ENCODE data around the gene KIAA2012. TPM values are rescaled to one million over a fixed set of nuclear protein-coding genes. Genes with fewer than 3 reads are reported as not detected.
"Not testable (repeated sequence)": the region's sequence is repeated elsewhere in the genome, so short reads cannot be mapped to it uniquely, and the experiment has no call there.

KIAA2012 gene
- total and polyA plus RNA-seq, 3 experiments from 2014 or later, result not detected

DNA sequence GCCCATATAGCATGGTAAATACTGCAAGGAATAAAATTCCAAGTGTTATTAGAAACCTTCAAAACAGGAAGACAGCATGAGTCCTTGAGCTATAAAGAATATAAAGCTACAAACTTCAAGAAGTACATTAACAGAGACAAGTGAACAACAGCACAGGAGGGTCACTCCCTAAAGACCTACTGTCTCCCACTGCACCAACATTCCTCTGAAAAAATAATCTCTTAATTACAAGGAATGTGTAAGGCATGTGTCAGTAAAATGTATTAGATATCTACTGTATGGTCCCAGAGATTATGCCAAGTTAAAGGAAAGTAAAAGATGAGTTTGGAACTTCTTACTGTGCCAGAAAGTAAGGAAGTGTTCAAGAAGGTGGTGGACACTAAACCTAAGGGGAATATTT is 135.5 kb downstream of the KIAA2012 start:
- Histone ChIP-seq H3K36me3 (ENCODE audit: insufficient read depth, low read length) (peaks cover 11% of the 10 kb centered on the region), H3K4me3 (ENCODE audit: low read length) (no peak overlapping the region), H3K9me3 (ENCODE audit: low read length) (no peaks in the 10 kb centered on the region), H3K27ac (ENCODE audit: low read depth, low read length) (no peak overlapping the region), H3K27me3 (ENCODE audit: insufficient read depth, low read length, poor library complexity, severe bottlenecking) (no peaks in the 10 kb centered on the region), H3K4me1 (ENCODE audit: insufficient read depth, low read length) (no peaks in the 10 kb centered on the region)
- H3K36me3 Mint-ChIP-seq, result peaks cover 0 to 50% (median 19%) of the 10 kb centered on the region in 3 donors
- H3K4me3 Mint-ChIP-seq, result no peak overlapping the region
- POLR2A ChIA-PET, result interaction anchor here (0.7 kb wide), 1 partner anchor 997 kb away, joined by 3 read pairs; no protein-coding TSS in a partner anchor
- no peak overlapping the region for H3K27ac Mint-ChIP-seq
- H3K4me1 Mint-ChIP-seq, result peaks cover 0 to 1% (median 0%) of the 10 kb centered on the region in 3 donors
- DNase-seq, result no peak
- no peaks in the 10 kb centered on the region for H3K27me3 Mint-ChIP-seq
- no peaks in the 10 kb centered on the region for H3K9me3 Mint-ChIP-seq
- CTCF ChIA-PET, result no interaction called here

GRCh38 chr2:202215179-202215578 is 142.1 kb downstream of the KIAA2012 start:
- H3K4me3 Mint-ChIP-seq, result no peak overlapping the region
- Histone ChIP-seq H3K27me3 (ENCODE audit: insufficient read depth, low read length, poor library complexity, severe bottlenecking) (no peaks in the 10 kb centered on the region), H3K27ac (ENCODE audit: low read depth, low read length) (no peak overlapping the region), H3K36me3 (ENCODE audit: insufficient read depth, low read length) (peaks cover 11% of the 10 kb centered on the region), H3K4me1 (ENCODE audit: insufficient read depth, low read length) (no peaks in the 10 kb centered on the region), H3K4me3 (ENCODE audit: low read length) (no peak overlapping the region), H3K9me3 (ENCODE audit: low read length) (no peaks in the 10 kb centered on the region)
- H3K27me3 Mint-ChIP-seq, result no peaks in the 10 kb centered on the region
- no peaks in the 10 kb centered on the region for H3K9me3 Mint-ChIP-seq
- no peak for DNase-seq
- H3K36me3 Mint-ChIP-seq, result peaks cover 0 to 58% (median 8%) of the 10 kb centered on the region in 3 donors
- ChIA-PET POLR2A (no interaction called here), CTCF (no interaction called here)
- no peak overlapping the region for H3K27ac Mint-ChIP-seq
- peaks cover 19 to 24% (median 19%) of the 10 kb centered on the region in 3 donors for H3K4me1 Mint-ChIP-seq

DNA sequence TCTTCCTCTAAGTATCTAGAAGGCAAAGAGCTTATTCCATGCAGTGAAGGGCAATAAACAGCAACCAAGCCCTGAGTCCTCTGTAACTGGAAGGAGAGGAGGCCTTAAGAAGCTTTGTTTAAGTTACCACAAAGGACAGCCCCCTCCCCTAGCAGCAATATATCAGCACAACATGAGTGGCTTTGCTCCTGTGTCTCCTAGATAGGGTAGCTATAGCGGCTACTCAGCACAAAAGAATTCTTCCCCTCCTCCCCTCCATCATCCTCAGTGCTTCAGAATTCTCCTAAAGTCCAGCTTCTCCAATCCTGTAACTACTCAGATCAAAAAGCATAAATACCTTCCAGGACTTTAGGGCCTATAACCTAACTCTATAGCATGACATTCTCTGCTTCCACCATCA is 148.8 kb downstream of the KIAA2012 start:
- Mint-ChIP-seq H3K27me3 (no peaks in the 10 kb centered on the region), H3K36me3 (peaks cover 11 to 55% (median 14%) of the 10 kb centered on the region in 3 donors), H3K9me3 (no peaks in the 10 kb centered on the region), H3K27ac (peak overlapping the region in 4 of 8 donors; percentile 19 to 32 (median 20)), H3K4me1 (peaks cover 48 to 68% (median 65%) of the 10 kb centered on the region in 3 donors), H3K4me3 (no peak overlapping the region)
- CTCF ChIA-PET, result no interaction called here
- no peaks in the 10 kb centered on the region for H3K36me3 ChIP-seq (ENCODE audit: insufficient read depth, low read length)
- no peak overlapping the region for H3K27ac ChIP-seq (ENCODE audit: low read depth, low read length)
- H3K4me3 ChIP-seq (ENCODE audit: low read length), result no peak overlapping the region
- no peak for DNase-seq
- H3K4me1 ChIP-seq (ENCODE audit: insufficient read depth, low read length), result no peaks in the 10 kb centered on the region
- H3K27me3 ChIP-seq (ENCODE audit: insufficient read depth, low read length, poor library complexity, severe bottlenecking), result no peaks in the 10 kb centered on the region
- no peaks in the 10 kb centered on the region for H3K9me3 ChIP-seq (ENCODE audit: low read length)
- POLR2A ChIA-PET, result no interaction called here

GRCh38 chr2:202237787-202238233 is 164.8 kb downstream of the KIAA2012 start:
- Histone ChIP-seq H3K27me3 (ENCODE audit: insufficient read depth, low read length, poor library complexity, severe bottlenecking) (no peaks in the 10 kb centered on the region), H3K36me3 (ENCODE audit: insufficient read depth, low read length) (no peaks in the 10 kb centered on the region), H3K9me3 (ENCODE audit: low read length) (no peaks in the 10 kb centered on the region), H3K4me1 (ENCODE audit: insufficient read depth, low read length) (peaks cover 20% of the 10 kb centered on the region), H3K4me3 (ENCODE audit: low read length) (peak overlapping the region; percentile 60), H3K27ac (ENCODE audit: low read depth, low read length) (peak overlapping the region; percentile 60)
- Mint-ChIP-seq H3K4me1 (peaks cover 32 to 50% (median 43%) of the 10 kb centered on the region in 3 donors), H3K27ac (peak overlapping the region; percentile 78 to 97 (median 90)), H3K4me3 (peak overlapping the region; percentile 93 to 100 (median 96)), H3K9me3 (no peaks in the 10 kb centered on the region), H3K27me3 (peaks cover 0 to 3% of the 10 kb centered on the region in 2 donors), H3K36me3 (peaks cover 0 to 15% (median 0%) of the 10 kb centered on the region in 3 donors)
- CTCF ChIA-PET, result no interaction called here
- POLR2A ChIA-PET, result interaction anchor here (0.6 to 2.1 kb wide), 2 partner anchors 27 to 29 kb away, joined by 4 to 5 read pairs; no protein-coding TSS in a partner anchor
- DNase-seq, result peak in 1 of 5 donors; percentile 1

DNA sequence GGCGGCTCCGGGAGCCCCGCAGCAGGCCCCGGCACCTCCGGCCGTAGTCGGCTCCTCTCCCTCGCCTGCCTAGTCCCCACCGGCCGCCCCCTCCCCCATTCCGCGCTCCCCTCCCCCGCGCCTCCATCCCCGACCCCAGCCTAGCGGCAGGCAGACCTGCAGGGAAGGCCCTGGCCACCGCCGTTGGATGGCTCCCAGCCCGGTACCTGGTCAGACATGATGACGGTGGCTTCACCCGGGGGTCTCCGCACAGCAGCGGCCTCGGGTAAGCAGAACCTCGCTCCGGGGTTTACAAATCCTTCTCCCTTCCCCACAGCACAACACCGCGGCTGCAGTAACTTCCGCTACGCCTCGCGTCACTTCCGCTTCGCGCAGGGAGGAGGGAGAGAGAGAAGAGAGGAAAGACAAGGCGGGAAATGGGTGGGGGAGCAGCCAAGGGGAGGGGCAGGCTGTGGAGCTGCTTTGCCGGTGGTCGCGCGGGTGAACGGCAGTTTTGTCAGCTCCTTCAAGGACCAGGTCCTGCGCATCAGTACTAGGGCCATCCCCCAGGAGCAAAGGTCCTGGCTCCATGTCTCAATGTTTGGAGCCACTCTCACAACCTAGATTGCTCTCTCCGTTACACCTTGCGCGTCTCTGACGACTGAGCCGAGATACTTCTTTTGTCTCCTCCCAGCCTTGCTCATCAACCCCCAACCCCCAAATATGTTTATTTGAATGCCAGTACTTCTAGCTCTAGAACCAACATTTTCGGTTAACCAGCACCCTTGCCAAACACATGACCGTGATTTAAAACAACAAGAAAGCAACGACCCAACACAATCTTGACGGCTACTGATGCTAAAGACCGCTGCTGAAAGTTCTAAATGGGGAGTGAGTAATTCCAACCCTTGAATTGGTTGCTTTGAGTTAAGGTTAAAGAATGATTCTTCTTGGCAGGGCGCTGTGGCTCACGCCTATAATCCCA is 165.5 kb downstream of the KIAA2012 start, which contains the start of gene SUMO1:
Gene SUMO1, minus strand, starts transcription at position 364 of the 964 bp plus-strand sequence. Its CDS starts 146 bp downstream, at position 218.
- peak within 1 kb of the TSS; percentile 60 for H3K4me3 ChIP-seq (ENCODE audit: low read length)
- peaks cover 0 to 14% (median 0%) of the 10 kb centered on the region in 3 donors for H3K36me3 Mint-ChIP-seq
- H3K36me3 ChIP-seq (ENCODE audit: insufficient read depth, low read length), result no peaks in the 10 kb centered on the region
- POLR2A ChIA-PET, result interaction anchor here (2.1 kb wide), 1 partner anchor 28 kb away, joined by 5 read pairs; no protein-coding TSS in a partner anchor
- peak within 1 kb of the TSS; percentile 90 to 99 (median 98) for H3K27ac Mint-ChIP-seq
- no peaks in the 10 kb centered on the region for H3K9me3 Mint-ChIP-seq
- peak within 1 kb of the TSS; percentile 93 to 100 (median 96) for H3K4me3 Mint-ChIP-seq
- peak within 1 kb of the TSS; percentile 60 for H3K27ac ChIP-seq (ENCODE audit: low read depth, low read length)
- H3K27me3 Mint-ChIP-seq, result peaks cover 0 to 3% of the 10 kb centered on the region in 2 donors
- no peaks in the 10 kb centered on the region for H3K9me3 ChIP-seq (ENCODE audit: low read length)
- CTCF ChIA-PET, result no interaction called here
- H3K4me1 ChIP-seq (ENCODE audit: insufficient read depth, low read length), result peaks cover 15% of the 10 kb centered on the region
- peak; percentile 80 to 95 (median 86) for DNase-seq
- no peaks in the 10 kb centered on the region for H3K27me3 ChIP-seq (ENCODE audit: insufficient read depth, low read length, poor library complexity, severe bottlenecking)
- peaks cover 25 to 43% (median 36%) of the 10 kb centered on the region in 3 donors for H3K4me1 Mint-ChIP-seq

GRCh38 chr2:202247710-202248109 is 174.7 kb downstream of the KIAA2012 start:
- H3K4me3 Mint-ChIP-seq, POLR2A ChIA-PET: not testable (repeated sequence)

DNA sequence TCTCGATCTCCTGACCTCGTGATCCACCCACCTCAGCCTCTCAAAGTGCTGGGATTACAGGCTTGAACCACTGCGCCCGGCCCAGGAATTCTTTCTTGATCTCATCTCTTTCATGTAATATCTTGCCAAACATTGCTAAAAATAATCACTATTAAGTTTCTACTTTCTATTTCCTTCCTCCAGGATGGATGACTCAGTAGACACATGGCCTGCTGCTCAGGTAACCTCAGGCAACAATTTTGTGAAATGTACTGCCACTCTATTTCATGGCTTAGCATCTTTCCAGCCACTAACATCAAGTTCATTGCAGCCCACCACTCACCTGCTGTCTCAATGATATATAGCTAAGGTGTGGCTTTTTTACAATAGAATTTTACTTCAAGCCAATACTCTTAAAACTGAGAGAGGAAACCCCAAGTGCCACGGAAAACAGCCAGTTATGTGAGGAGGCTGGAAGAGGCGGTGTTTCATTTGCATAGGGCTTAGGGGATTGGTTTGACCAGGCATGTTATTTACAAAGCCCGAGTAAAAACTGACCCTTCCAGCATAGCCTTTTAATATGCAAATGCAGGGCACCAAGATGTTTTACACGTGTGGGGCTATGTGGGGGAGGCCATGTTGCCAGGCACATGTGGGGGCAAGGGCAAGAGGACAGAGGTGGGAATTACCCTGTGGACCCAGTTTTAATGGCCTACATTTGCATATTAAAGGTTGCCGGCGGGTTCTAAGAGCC is 176.6 kb downstream of the KIAA2012 start:
- no peaks in the 10 kb centered on the region for H3K9me3 Mint-ChIP-seq
- no peaks in the 10 kb centered on the region for H3K4me1 ChIP-seq (ENCODE audit: insufficient read depth, low read length)
- H3K27me3 ChIP-seq (ENCODE audit: insufficient read depth, low read length, poor library complexity, severe bottlenecking), result peaks cover 2% of the 10 kb centered on the region
- no peak overlapping the region for H3K4me3 ChIP-seq (ENCODE audit: low read length)
- no peaks in the 10 kb centered on the region for H3K4me1 Mint-ChIP-seq
- peaks cover 0 to 8% (median 0%) of the 10 kb centered on the region in 3 donors for H3K36me3 Mint-ChIP-seq
- no peaks in the 10 kb centered on the region for H3K36me3 ChIP-seq (ENCODE audit: insufficient read depth, low read length)
- no peak overlapping the region for H3K4me3 Mint-ChIP-seq
- ChIA-PET CTCF (no interaction called here), POLR2A (no interaction called here)
- no peaks in the 10 kb centered on the region for H3K9me3 ChIP-seq (ENCODE audit: low read length)
- DNase-seq, result no peak
- no peak overlapping the region for H3K27ac Mint-ChIP-seq
- H3K27ac ChIP-seq (ENCODE audit: low read depth, low read length), result no peak overlapping the region
- peaks cover 11 to 28% of the 10 kb centered on the region in 2 donors for H3K27me3 Mint-ChIP-seq

More at GRCh38 chr2:202247710-202248109, 174.7 kb downstream of the KIAA2012 start:
- H3K36me3 ChIP-seq (ENCODE audit: insufficient read depth, low read length); H3K4me1 Mint-ChIP-seq; H3K9me3 ChIP-seq (ENCODE audit: low read length); CTCF ChIA-PET; H3K27ac Mint-ChIP-seq; H3K36me3 Mint-ChIP-seq; H3K4me3 ChIP-seq (ENCODE audit: low read length); H3K27me3 ChIP-seq (ENCODE audit: insufficient read depth, low read length, poor library complexity, severe bottlenecking); H3K9me3 Mint-ChIP-seq; DNase-seq; H3K4me1 ChIP-seq (ENCODE audit: insufficient read depth, low read length); H3K27ac ChIP-seq (ENCODE audit: low read depth, low read length): not testable (repeated sequence)
- H3K27me3 Mint-ChIP-seq, result peaks cover 11 to 28% of the 10 kb centered on the region in 2 donors
